HepG2 (cell line): ENCODE measurements around the gene TBX19.

Experiments
- ATAD3A ChIP-seq: sonication (generic); formaldehyde crosslinking; IDR thresholded peaks from 2 replicates; pipeline ENCODE4 v1.4.0; 2020; ENCODE audit warnings: missing genetic modification reagents
- BRCA1 ChIP-seq: sonication (generic); formaldehyde crosslinking; IDR thresholded peaks from 2 replicates; pipeline ENCODE4 v1.4.0; 2020; ENCODE audit warnings: missing genetic modification reagents
- EZH2 ChIP-seq: conservative IDR thresholded peaks from 2 replicates; pipeline ENCODE4 v1.6.1; 2012; ENCODE audit warnings: mild to moderate bottlenecking, low read depth, low read length, moderate library complexity
- GABPA ChIP-seq, 2 experiments: IDR thresholded peaks; 2 replicates each; pipeline ENCODE4 v1.6.1; 2011 to 2016; ENCODE audit warnings: low read depth in 2 of 2, low read length in 1 of 2, missing biosample characterization in 1 of 2, missing genetic modification characterization in 1 of 2
- HOXA7 ChIP-seq: sonication (generic); formaldehyde crosslinking; IDR thresholded peaks from 2 replicates; pipeline ENCODE4 v1.8.1; 2022; ENCODE audit warnings: mild to moderate bottlenecking, missing genetic modification reagents, moderate library complexity
- MATR3 ChIP-seq: sonication (generic); formaldehyde crosslinking; IDR thresholded peaks from 2 replicates; pipeline ENCODE4 v1.4.0; 2020; ENCODE audit warnings: missing genetic modification reagents
- POLR2A ChIP-seq, 2 experiments: IDR thresholded peaks; 2 replicates each; pipeline ENCODE4 v1.6.1; 2011; ENCODE audit warnings: low read depth in 2 of 2, low read length in 2 of 2, mild to moderate bottlenecking in 1 of 2, moderate library complexity in 1 of 2; ENCODE audit not compliant: insufficient read depth in 1 of 2
- SMAD3 ChIP-seq: sonication (generic); formaldehyde crosslinking; IDR thresholded peaks from 2 replicates; pipeline ENCODE4 v1.4.0; 2020; ENCODE audit warnings: missing genetic modification reagents
- SRF ChIP-seq: IDR thresholded peaks from 2 replicates; pipeline ENCODE4 v1.6.1; 2011; ENCODE audit warnings: mild to moderate bottlenecking, low read depth, low read length, moderate library complexity
- ZFP91 ChIP-seq: sonication (generic); formaldehyde crosslinking; IDR thresholded peaks from 2 replicates; pipeline ENCODE4 v1.9.0; 2022; ENCODE audit warnings: missing genetic modification reagents, mild to moderate bottlenecking, borderline replicate concordance

- TF ChIP-seq SRF: no peak
- TF ChIP-seq BRCA1: no peak
- no peak for TF ChIP-seq ZFP91 (CRISPR knock-in tag)
- TF ChIP-seq EZH2: no peak
- TF ChIP-seq ATAD3A: no peak
- no peak for TF ChIP-seq POLR2A (IDR thresholded peaks at IDR 0.05; ENCODE audit: insufficient read depth in 1 of 2, low read depth in 2 of 2, low read length in 2 of 2)
- TF ChIP-seq MATR3 (CRISPR knock-in tag): no peak
- no peak for TF ChIP-seq GABPA (IDR thresholded peaks at IDR 0.05; ENCODE audit: low read depth, low read length)
- no peak for TF ChIP-seq GABPA (CRISPR knock-in tag; IDR thresholded peaks at IDR 0.05; ENCODE audit: low read depth)
- no peak for TF ChIP-seq HOXA7 (CRISPR knock-in tag)
- TF ChIP-seq SMAD3 (CRISPR knock-in tag): no peak
Observed at GRCh38 chr1:168245042-168245441, 35.6 kb upstream of the TBX19 start.
